Muscle of leg (tissue), 11 donors: Measurements from ENCODE around the gene STRIP1. TPM values are rescaled to one million over a fixed set of nuclear protein-coding genes. Genes with fewer than 3 reads are reported as not detected.
"Not testable (repeated sequence)": the region's sequence is repeated elsewhere in the genome, so short reads cannot be mapped to it uniquely, and the experiment has no call there.

Experiments used
- DNase-seq: peaks from one replicate; pipeline ENCODE4 v3.0.0; 2013
- H3K27ac ChIP-seq: one replicate; pipeline ENCODE4 v1.5.1; 2013; ENCODE audit warnings: mild to moderate bottlenecking, low read length, control low read depth
- H3K27me3 ChIP-seq: one replicate; pipeline ENCODE4 v1.6.1; 2013; ENCODE audit warnings: low read length; ENCODE audit not compliant: control insufficient read depth, insufficient read depth
- H3K36me3 ChIP-seq: one replicate; pipeline ENCODE4 v1.6.1; 2013; ENCODE audit warnings: low read length; ENCODE audit not compliant: control insufficient read depth, insufficient read depth
- H3K4me1 ChIP-seq: one replicate; pipeline ENCODE4 v1.6.1; 2013; ENCODE audit warnings: low read length; ENCODE audit not compliant: control insufficient read depth, insufficient read depth
- H3K4me3 ChIP-seq: one replicate; pipeline ENCODE4 v1.5.1; 2013; ENCODE audit warnings: low read length, control low read depth
- H3K9me3 ChIP-seq: replicated peaks from 2 replicates; pipeline ENCODE4 v1.6.1; 2013; ENCODE audit warnings: low read depth, low read length; ENCODE audit not compliant: control insufficient read depth
- WGBS: methylation state at CpG from one replicate; pipeline ENCODE4 v1.1.5; 2013; ENCODE audit warnings: missing lambda C conversion rate; ENCODE audit not compliant: insufficient coverage; 5-methylcytosine and 5-hydroxymethylcytosine counted together
- polyA plus RNA-seq, 8 donors: library from polyadenylated mRNA; unstranded; fragments of 120-200 nt; gene quantifications; one replicate each; pipeline versions ENCODE4 v1.2.1 to v1.2.3, GENCODE V29; 2013; ENCODE audit warnings: inconsistent platforms in 1 of 8, low replicate concordance in 1 of 8; ENCODE audit not compliant: insufficient read length in 8 of 8, insufficient read depth in 1 of 8
- total RNA-seq: library from RNA; stranded (reverse); fragments of 120-200 nt; gene quantifications from one replicate; pipeline ENCODE4 v1.2.4, GENCODE V29; 2013

STRIP1 gene
- total and polyA plus RNA-seq, 9 donors: 26.5 to 33.6 (median 30.1) TPM

DNA sequence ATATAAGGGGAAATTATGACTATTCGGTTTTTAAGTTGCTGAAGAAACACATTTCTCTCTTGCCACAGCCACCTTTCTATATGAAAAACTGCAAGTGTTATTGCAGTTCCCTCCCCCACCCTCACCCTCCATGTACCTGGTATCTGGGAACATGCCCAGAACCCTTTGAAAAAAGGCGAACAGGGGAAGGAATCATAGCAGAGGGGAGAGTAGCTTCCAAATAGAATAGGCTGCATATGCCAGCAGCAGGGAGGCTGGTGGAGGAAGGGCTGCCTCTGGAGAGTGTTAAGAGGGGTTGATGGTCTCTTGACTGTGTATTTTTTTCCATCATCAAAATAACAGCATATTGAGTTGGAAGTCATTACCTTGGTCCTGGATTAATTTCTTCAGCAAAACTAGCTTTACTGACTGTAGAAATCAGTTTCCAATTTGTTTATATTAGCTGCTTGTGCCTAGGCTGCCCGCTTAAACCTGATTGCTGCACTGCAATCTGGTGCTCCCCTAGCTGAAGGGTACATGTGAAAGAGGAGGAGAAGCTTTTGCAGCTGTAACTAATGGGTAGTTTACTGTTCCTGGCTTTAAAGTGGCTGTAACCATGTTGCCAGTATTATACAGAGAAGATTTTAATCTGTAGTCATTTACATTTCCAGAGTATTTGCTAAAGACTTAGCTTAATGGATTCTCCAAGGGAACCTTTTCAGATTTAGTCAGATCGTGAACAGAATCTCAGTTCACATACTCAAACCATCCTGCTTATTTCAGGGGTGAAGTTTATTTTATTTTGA is 27.2 kb upstream of the STRIP1 start:
- no peaks in the 10 kb centered on the region for H3K27me3 ChIP-seq
- whole genome bisulfite sequencing: 100% methylated on average over 1 of the region's 4 CpGs
- H3K9me3 ChIP-seq: no peaks in the 10 kb centered on the region
- H3K36me3 ChIP-seq: peaks cover 27% of the 10 kb centered on the region
- no peak overlapping the region for H3K4me3 ChIP-seq
- peaks cover 6% of the 10 kb centered on the region for H3K4me1 ChIP-seq
- no peak overlapping the region for H3K27ac ChIP-seq
- DNase-seq: no peak

DNA sequence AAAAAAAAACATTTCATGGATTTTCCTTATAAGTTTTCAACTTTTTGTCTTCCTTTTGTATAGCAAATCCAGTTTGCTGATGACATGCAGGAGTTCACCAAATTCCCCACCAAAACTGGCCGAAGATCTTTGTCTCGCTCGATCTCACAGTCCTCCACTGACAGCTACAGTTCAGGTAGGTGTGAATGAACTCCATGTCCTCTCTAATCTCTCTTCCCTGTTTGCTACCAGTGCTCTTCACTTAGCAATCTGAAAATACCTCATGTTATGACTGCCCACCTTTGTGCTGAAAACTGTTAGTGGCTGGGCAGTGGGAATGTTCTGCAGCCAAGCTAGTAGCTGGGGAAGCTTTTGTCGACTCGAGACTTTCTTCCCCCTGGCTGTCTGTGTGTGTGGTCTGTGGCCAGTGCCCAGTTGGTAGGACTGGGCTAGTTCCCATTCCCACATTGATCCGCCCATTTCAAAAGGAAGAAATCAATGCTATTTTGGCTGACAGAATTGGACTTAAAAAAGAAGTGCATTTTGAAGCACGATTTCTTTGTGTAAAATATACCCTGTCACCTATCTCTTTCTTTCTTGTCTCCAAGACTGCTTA is 25.4 kb upstream of the STRIP1 start:
- 95% methylated on average over 3 of the region's 7 CpGs for WGBS
- H3K4me3 ChIP-seq: no peak overlapping the region
- DNase-seq: no peak
- H3K27ac ChIP-seq: no peak overlapping the region
- H3K36me3 ChIP-seq: peaks cover 36% of the 10 kb centered on the region
- no peaks in the 10 kb centered on the region for H3K27me3 ChIP-seq
- H3K9me3 ChIP-seq: no peaks in the 10 kb centered on the region
- H3K4me1 ChIP-seq: peaks cover 2% of the 10 kb centered on the region

DNA sequence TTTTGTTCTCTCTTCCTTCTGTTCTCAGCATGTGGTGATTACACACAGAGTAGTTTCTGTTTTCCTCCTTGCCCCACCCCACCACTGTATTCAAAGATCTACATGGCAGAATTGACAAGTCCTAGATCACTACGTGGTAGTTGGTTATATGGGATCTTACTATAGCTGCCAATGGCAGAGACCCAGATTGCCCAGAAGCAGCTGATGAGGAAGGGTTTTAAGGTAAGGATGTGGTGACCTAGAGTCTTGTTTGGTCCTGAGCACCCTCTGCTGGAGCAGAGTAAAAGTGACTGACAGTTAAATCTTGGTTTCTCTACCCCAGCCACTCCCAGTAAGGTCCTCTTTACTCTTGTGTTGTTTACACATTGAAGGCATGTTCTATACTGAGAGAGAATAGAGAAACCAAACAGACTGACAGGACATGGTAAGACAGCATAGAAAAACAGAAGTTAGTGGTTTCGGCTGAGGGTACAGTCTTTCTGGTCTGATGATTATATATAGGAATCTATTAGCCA is 22.8 kb upstream of the STRIP1 start:
- H3K9me3 ChIP-seq: no peaks in the 10 kb centered on the region
- peak; percentile 47 for DNase-seq
- H3K27me3 ChIP-seq: no peaks in the 10 kb centered on the region
- no CpG with 5 or more reads among the region's 2 CpGs for WGBS
- no peaks in the 10 kb centered on the region for H3K4me1 ChIP-seq
- peaks cover 48% of the 10 kb centered on the region for H3K36me3 ChIP-seq
- H3K4me3 ChIP-seq: no peak overlapping the region
- H3K27ac ChIP-seq: no peak overlapping the region

DNA sequence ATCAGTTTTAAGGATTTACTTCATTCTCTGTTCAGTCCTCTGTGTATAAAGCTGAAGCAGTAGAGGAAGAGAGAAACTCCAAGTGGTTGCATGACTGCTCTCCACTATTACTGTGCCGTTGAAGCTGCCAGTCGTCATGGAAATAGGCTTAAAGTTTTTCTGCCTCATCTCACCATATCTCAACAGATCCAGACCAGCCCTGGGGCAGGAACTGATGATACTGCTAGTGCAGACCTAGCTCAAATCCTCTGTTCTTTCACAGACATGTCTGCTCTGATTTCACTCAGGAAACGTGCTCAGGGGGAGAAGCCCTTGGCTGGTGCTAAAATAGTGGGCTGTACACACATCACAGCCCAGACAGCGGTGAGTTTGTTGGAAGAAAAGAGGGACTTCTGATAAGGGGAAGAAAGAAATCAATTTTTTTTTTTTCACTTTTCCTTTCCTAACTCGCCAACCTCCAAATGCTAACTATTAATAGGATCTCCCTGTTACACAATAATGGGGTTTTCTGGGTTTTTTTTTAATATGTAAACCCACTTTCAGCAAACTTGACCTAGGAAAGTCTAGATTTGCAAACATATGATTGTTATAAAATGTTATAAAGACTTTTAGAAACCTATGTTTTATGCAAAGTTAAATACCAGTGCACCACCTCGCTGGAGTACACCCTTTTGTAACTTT is 22.2 kb upstream of the STRIP1 start:
- no CpG with 5 or more reads among the region's 6 CpGs for WGBS
- Histone ChIP-seq H3K36me3 (peaks cover 53% of the 10 kb centered on the region), H3K4me1 (no peaks in the 10 kb centered on the region), H3K27me3 (no peaks in the 10 kb centered on the region), H3K9me3 (no peaks in the 10 kb centered on the region), H3K27ac (no peak overlapping the region), H3K4me3 (no peak overlapping the region)
- no peak for DNase-seq

DNA sequence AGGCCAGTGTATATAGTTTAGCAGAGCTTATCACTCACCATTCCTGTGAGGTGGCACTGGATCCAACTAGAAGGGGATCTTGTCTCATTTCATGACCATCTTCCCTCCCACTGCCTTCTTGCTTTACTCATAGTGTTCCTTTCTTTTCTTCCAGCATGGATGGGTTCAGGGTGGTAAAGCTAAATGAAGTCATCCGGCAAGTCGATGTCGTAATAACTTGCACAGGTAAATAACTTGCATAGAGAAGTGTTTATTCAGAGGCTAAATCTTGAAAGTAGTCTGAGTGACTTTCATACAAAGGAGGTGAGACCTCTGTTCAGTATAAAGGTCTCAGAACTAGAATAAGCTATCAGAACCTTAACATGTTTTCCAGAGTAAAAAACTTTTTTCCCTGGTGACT is 16.6 kb upstream of the STRIP1 start:
- H3K27ac ChIP-seq: no peak overlapping the region

DNA sequence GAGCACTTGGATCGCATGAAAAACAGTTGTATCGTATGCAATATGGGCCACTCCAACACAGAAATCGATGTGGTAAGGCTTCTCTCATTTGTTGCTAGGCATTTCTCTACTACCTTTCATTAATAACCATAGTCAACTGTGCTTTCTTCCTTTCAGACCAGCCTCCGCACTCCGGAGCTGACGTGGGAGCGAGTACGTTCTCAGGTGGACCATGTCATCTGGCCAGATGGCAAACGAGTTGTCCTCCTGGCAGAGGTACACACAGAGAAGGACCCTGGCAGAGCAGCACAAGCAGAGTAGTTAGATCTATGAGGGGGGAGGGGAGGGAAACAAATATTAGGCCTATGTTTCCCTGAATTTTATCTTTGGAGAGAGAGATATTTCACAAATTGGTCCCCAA is 16.0 kb upstream of the STRIP1 start:
- no peak for DNase-seq
- H3K27ac ChIP-seq: no peak overlapping the region
- H3K27me3 ChIP-seq: no peaks in the 10 kb centered on the region
- H3K4me3 ChIP-seq: no peak overlapping the region
- 98% methylated on average over 7 of the region's 9 CpGs for WGBS
- no peaks in the 10 kb centered on the region for H3K4me1 ChIP-seq
- H3K36me3 ChIP-seq: peaks cover 70% of the 10 kb centered on the region
- H3K9me3 ChIP-seq: no peaks in the 10 kb centered on the region

More for the DNA sequence above, 16.6 kb upstream of the STRIP1 start:
- DNase-seq: no peak
- Histone ChIP-seq H3K27me3 (no peaks in the 10 kb centered on the region), H3K9me3 (no peaks in the 10 kb centered on the region), H3K4me3 (no peak overlapping the region), H3K4me1 (no peaks in the 10 kb centered on the region), H3K36me3 (peaks cover 68% of the 10 kb centered on the region)
- no CpG with 5 or more reads among the region's 3 CpGs for WGBS

DNA sequence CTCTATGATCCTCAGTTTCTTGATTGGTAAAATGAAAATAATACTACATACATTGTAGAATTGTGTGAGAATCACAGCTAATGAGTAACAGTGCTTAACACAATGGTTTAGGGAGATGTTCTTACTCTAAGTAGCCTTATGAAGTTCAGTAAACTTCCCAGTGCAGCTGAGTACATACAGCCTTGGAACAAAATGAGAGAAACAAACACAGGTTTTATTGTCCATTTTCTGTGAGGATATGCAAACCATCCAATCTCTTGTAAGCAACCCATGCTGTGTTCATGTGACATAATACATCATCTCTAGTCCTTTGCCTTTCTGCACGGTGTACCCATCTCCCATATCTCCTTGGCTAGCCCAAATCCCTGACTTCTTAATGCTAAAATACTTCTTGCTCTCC is 14.7 kb upstream of the STRIP1 start:
- H3K9me3 ChIP-seq: no peaks in the 10 kb centered on the region
- no CpG with 5 or more reads among the region's 1 CpG for WGBS
- no peaks in the 10 kb centered on the region for H3K27me3 ChIP-seq
- no peaks in the 10 kb centered on the region for H3K4me1 ChIP-seq
- no peak overlapping the region for H3K27ac ChIP-seq
- no peak for DNase-seq
- H3K4me3 ChIP-seq: no peak overlapping the region
- peaks cover 71% of the 10 kb centered on the region for H3K36me3 ChIP-seq

DNA sequence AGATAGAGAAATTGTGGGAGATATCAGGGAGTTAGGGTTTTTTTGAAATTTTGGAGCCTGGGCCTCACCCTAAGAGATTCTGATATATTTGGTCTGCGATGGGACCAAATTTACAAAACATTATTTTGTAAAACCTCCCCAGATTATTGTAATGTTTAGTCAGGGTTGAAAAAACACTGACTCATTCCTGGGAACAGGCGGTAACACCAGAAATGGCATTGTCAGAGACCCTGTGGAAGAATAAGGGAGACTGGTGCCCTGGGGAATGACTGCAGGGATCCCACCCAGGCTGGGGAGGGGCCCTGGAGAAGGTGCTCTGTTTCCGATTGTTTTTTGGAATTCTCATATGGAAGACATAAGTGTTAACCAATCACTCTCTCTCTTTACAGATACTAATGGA is 13.1 kb upstream of the STRIP1 start:
- Histone ChIP-seq H3K4me3 (no peak overlapping the region), H3K27me3 (no peaks in the 10 kb centered on the region), H3K9me3 (no peaks in the 10 kb centered on the region), H3K27ac (no peak overlapping the region), H3K4me1 (no peaks in the 10 kb centered on the region), H3K36me3 (peaks cover 63% of the 10 kb centered on the region)
- no CpG with 5 or more reads among the region's 3 CpGs for WGBS
- DNase-seq: no peak

DNA sequence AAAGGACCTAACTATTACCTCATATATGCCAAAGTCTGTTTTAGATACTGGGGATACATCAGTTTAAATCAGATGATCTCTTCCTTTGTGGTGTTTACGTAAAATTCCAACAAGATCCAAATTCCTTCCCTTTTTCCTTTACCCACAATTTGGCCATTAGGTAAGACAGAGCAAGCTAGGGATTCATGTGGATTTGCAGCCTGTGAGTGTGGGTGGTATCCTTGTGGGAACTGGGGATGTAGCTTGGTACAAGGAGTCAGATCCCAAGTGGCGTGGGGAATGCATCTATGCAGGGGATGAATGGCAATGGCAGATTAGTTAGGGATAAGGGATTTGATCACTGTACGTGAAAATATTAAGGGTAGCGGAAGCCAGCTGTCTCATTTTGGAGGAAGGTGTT is 9.8 kb upstream of the STRIP1 start:
- 74% methylated on average over 3 of the region's 4 CpGs for WGBS
- Histone ChIP-seq H3K9me3 (no peaks in the 10 kb centered on the region), H3K27ac (no peak overlapping the region), H3K36me3 (peaks cover 34% of the 10 kb centered on the region), H3K4me1 (no peaks in the 10 kb centered on the region), H3K27me3 (no peaks in the 10 kb centered on the region), H3K4me3 (no peak overlapping the region)
- DNase-seq: no peak

DNA sequence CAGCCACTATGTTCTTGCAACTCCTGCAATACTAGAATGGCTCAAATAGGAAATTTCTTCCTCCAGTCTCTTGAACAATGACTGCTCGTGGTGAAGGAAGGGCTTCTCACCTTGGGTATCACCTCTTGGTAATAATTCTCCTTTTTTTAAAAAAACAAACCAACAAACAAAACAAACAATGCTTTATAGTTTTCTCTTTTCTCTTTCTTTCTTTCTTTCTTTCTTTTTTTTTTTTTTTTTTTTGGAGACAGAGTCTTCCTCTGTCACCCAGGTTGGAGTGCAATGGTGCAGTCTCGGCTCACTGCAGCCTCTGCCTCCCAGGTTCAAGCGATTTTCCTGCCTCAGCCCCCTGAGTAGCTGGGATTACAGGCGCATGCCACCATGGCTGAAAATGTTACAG is 3.7 kb upstream of the STRIP1 start:
- H3K9me3 ChIP-seq, H3K27me3 ChIP-seq, DNase-seq, H3K27ac ChIP-seq, H3K4me3 ChIP-seq, H3K36me3 ChIP-seq, H3K4me1 ChIP-seq: not testable (repeated sequence)
- WGBS: no CpG with 5 or more reads among the region's 4 CpGs
